ENCODE data around the gene DLGAP1. TPM values are rescaled to one million over a fixed set of nuclear protein-coding genes. Genes with fewer than 3 reads are reported as not detected.

DLGAP1 gene
- total RNA-seq, 4 donors from 2014 or later = 0.13 to 6.2 (median 0.53) TPM

GRCh38 chr18:3463051-3463450 is 992.1 kb downstream of the DLGAP1 start:
- no peaks in the 10 kb centered on the region for H3K4me1 ChIP-seq
- in situ Hi-C loops (cut with MboI; ENCODE audit: low sequenced_read_pairs in 4 of 4) = loop anchor here in 2 of 4 donors (5.0 to 10.0 kb wide), 2 partner anchors 171 to 202 kb away; no protein-coding TSS in a partner anchor

DNA sequence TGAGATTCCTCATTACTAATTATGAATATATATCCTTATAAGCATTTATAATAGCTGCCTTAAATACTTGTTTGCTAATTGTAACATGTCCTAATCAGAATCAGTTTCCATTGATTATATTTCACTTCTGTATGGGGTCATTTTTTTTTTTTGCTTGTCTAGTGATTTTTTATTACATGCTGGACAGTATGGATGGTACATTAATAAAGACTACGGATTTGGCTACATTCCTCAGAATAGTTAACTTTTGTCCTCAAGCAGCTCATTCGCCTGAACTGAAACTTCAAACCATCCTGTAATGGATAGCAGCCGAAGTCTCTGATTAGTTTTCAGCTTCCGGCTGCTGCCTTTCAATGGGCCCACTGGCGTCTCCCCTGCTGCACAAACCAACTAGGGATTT is 993.4 kb downstream of the DLGAP1 start:
- intact Hi-C loops (cut with DNase I; ENCODE audit: low total_unique reads) (no loop called here), in situ Hi-C loops (cut with MboI; ENCODE audit: low sequenced_read_pairs in 4 of 4) (loop anchor here in 2 of 4 donors (5.0 to 10.0 kb wide), 2 partner anchors 169 to 203 kb away; no protein-coding TSS in a partner anchor)
- no peak for DNase-seq
- TF ChIP-seq, protein P1, sequence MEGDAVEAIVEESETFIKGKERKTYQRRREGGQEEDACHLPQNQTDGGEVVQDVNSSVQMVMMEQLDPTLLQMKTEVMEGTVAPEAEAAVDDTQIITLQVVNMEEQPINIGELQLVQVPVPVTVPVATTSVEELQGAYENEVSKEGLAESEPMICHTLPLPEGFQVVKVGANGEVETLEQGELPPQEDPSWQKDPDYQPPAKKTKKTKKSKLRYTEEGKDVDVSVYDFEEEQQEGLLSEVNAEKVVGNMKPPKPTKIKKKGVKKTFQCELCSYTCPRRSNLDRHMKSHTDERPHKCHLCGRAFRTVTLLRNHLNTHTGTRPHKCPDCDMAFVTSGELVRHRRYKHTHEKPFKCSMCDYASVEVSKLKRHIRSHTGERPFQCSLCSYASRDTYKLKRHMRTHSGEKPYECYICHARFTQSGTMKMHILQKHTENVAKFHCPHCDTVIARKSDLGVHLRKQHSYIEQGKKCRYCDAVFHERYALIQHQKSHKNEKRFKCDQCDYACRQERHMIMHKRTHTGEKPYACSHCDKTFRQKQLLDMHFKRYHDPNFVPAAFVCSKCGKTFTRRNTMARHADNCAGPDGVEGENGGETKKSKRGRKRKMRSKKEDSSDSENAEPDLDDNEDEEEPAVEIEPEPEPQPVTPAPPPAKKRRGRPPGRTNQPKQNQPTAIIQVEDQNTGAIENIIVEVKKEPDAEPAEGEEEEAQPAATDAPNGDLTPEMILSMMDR (IDR thresholded peaks at IDR 0.05 in 4 of 5, conservative IDR thresholded peaks at IDR 0.05 in 1 of 5) = no peak
- no peak for TF ChIP-seq POLR2A (IDR thresholded peaks at IDR 0.05)
- Histone ChIP-seq H3K27ac (no peak overlapping the region), H3K4me1 (peaks cover under 1 to 2% of the 10 kb centered on the region in 2 donors), H3K4me3 (no peak overlapping the region), H3K36me3 (peaks cover 0 to 30% of the 10 kb centered on the region in 2 donors), H3K9me3 (no peaks in the 10 kb centered on the region), H3K27me3 (no peaks in the 10 kb centered on the region)
- ATAC-seq = no peak

More at GRCh38 chr18:3463051-3463450, 992.1 kb downstream of the DLGAP1 start:
- Histone ChIP-seq H3K27me3 (no peaks in the 10 kb centered on the region), H3K27ac (no peak overlapping the region), H3K9me3 (no peaks in the 10 kb centered on the region), H3K36me3 (peaks cover 0 to 17% of the 10 kb centered on the region in 2 donors), H3K4me3 (no peak overlapping the region)
- TF ChIP-seq, protein P1 (IDR thresholded peaks at IDR 0.05 in 4 of 5, conservative IDR thresholded peaks at IDR 0.05 in 1 of 5) = no peak
- no peak for TF ChIP-seq POLR2A (IDR thresholded peaks at IDR 0.05)
- ATAC-seq = no peak
- DNase-seq = no peak
- intact Hi-C loops (cut with DNase I; ENCODE audit: low total_unique reads) = no loop called here

- Histone ChIP-seq H3K4me3 (no peak overlapping the region), H3K4me1 (peaks cover 9 to 10% of the 10 kb centered on the region in 2 donors), H3K27ac (no peak overlapping the region), H3K36me3 (peaks cover 0 to 38% of the 10 kb centered on the region in 2 donors), H3K9me3 (no peaks in the 10 kb centered on the region), H3K27me3 (no peaks in the 10 kb centered on the region)
- in situ Hi-C loops (cut with MboI; ENCODE audit: low sequenced_read_pairs in 4 of 4) = loop anchor here in 2 of 4 donors (5.0 to 10.0 kb wide), 2 partner anchors 169 to 204 kb away; no protein-coding TSS in a partner anchor
- intact Hi-C loops (cut with DNase I; ENCODE audit: low total_unique reads) = no loop called here
- ATAC-seq = no peak
- no peak for TF ChIP-seq POLR2A (IDR thresholded peaks at IDR 0.05)
- TF ChIP-seq, protein P1 (IDR thresholded peaks at IDR 0.05 in 4 of 5, conservative IDR thresholded peaks at IDR 0.05 in 1 of 5) = no peak
- DNase-seq = no peak
Measured at GRCh38 chr18:3460823-3461398, 994.2 kb downstream of the DLGAP1 start.

DNA sequence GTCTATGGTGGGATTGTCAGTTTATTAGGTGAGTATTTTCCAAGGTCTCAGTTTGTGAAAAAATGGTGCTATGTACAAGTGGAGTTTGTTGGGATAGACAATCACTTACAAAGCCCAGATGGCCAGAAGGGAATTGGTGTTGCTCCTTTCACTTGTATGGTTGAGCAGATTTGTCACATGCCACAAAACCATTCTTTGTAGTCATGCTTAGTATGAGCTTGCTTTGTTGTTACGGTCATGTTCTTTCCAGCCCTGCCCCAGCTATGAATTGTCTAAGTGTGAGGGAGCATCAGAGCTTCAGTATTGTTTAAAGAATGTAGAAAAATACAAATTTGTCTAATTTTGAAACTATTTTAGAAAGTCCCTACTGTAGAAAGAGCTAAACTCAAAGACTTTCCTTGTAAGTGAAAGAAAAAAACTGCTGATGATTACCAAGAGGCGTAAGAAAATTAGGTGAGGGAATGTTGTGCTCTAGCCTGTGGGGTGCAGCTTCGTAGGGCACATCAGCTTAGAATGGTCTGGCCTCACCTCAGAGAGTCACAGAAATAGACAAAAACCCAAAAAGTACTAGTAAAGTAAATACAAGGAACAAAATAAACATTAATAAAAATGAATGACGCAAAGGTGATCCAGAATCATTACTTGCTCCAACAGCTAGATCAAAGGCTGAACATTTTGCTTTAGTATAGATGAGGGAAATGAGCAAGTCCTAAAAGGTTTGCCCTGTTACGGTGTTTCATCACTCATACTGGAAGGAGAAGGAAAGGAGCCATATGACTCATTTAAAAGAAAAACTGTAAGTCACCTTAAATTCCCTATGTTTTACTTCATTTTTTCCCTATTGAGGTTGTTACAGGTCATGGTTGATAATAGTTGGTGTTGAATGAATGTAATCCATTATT is 995.9 kb downstream of the DLGAP1 start:
- no peak overlapping the region for H3K27ac ChIP-seq
- no peak for ATAC-seq

More for the DNA sequence above, 995.9 kb downstream of the DLGAP1 start:
- Histone ChIP-seq H3K9me3 (no peaks in the 10 kb centered on the region), H3K36me3 (peaks cover 0 to 38% of the 10 kb centered on the region in 2 donors), H3K4me1 (peaks cover 22 to 24% of the 10 kb centered on the region in 2 donors), H3K27me3 (no peaks in the 10 kb centered on the region), H3K4me3 (no peak overlapping the region)
- in situ Hi-C loops (cut with MboI; ENCODE audit: low sequenced_read_pairs in 4 of 4) (loop anchor here in 1 of 4 donors (10.0 kb wide), 1 partner anchor 206 kb away; no protein-coding TSS in a partner anchor), intact Hi-C loops (cut with DNase I; ENCODE audit: low total_unique reads) (no loop called here)
- no peak for DNase-seq
- TF ChIP-seq POLR2A (IDR thresholded peaks at IDR 0.05) = no peak
- TF ChIP-seq, protein P1 (IDR thresholded peaks at IDR 0.05 in 4 of 5, conservative IDR thresholded peaks at IDR 0.05 in 1 of 5) = no peak
